MM.1S (cell line): ENCODE data around the gene TUSC7.

ENCODE experiments used
- DNase-seq: peaks from one replicate; pipeline ENCODE4 v3.0.0-alpha.2; 2015
- H2AFZ ChIP-seq: fragments of 300-600 bp; sonication (generic); 2 replicates; pipeline ENCODE4 v1.6.0; 2016; ENCODE audit warnings: antibody characterized with exemption, low read length
- H3F3A ChIP-seq: fragments of 300-600 bp; sonication (generic); 2 replicates; pipeline ENCODE4 v1.6.1; 2016; ENCODE audit warnings: mild to moderate bottlenecking, antibody characterized with exemption, low read length, moderate library complexity, mixed read lengths; ENCODE audit not compliant: insufficient read depth
- H3K27ac ChIP-seq: fragments of 300-600 bp; sonication (generic); 2 replicates; pipeline ENCODE4 v1.5.1; 2016; ENCODE audit warnings: mild to moderate bottlenecking, low read length
- H3K27me3 ChIP-seq: fragments of 300-600 bp; sonication (generic); replicated peaks from 2 replicates; pipeline ENCODE4 v1.6.0; 2016; ENCODE audit warnings: low read length; ENCODE audit not compliant: insufficient read depth
- H3K36me3 ChIP-seq: fragments of 300-600 bp; sonication (generic); replicated peaks from 2 replicates; pipeline ENCODE4 v1.6.1; 2016; ENCODE audit warnings: mild to moderate bottlenecking, low read length, mixed read lengths; ENCODE audit not compliant: insufficient read depth
- H3K4me1 ChIP-seq: fragments of 300-600 bp; sonication (generic); 2 replicates; pipeline ENCODE4 v1.6.1; 2016; ENCODE audit warnings: low read length, mixed read lengths
- H3K4me2 ChIP-seq: fragments of 300-600 bp; sonication (generic); 2 replicates; pipeline ENCODE4 v1.6.0; 2016; ENCODE audit warnings: low read depth, low read length
- H3K4me3 ChIP-seq: fragments of 300-600 bp; sonication (generic); 2 replicates; pipeline ENCODE4 v1.5.1; 2016; ENCODE audit warnings: low read length, mixed read lengths
- H3K79me2 ChIP-seq: fragments of 300-600 bp; sonication (generic); 2 replicates; pipeline ENCODE4 v1.6.1; 2016; ENCODE audit warnings: mixed run types, low read length, mixed read lengths
- H3K9ac ChIP-seq: fragments of 300-600 bp; sonication (generic); 2 replicates; pipeline ENCODE4 v1.6.1; 2016; ENCODE audit warnings: low read length, mixed read lengths
- H3K9me2 ChIP-seq: fragments of 300-600 bp; sonication (generic); replicated peaks from 2 replicates; pipeline ENCODE4 v1.6.1; 2016; ENCODE audit warnings: mild to moderate bottlenecking, low read length, mixed read lengths; ENCODE audit not compliant: insufficient read depth
- H3K9me3 ChIP-seq: fragments of 300-600 bp; sonication (generic); replicated peaks from 2 replicates; pipeline ENCODE4 v1.6.1; 2016; ENCODE audit warnings: mild to moderate bottlenecking, low read length, mixed read lengths; ENCODE audit not compliant: insufficient read depth
- H4K20me1 ChIP-seq: fragments of 300-600 bp; sonication (generic); 2 replicates; pipeline ENCODE4 v1.6.1; 2016; ENCODE audit warnings: mild to moderate bottlenecking, low read length, moderate library complexity, mixed read lengths; ENCODE audit not compliant: insufficient read depth
- EZH2 ChIP-seq: fragments of 300-600 bp; sonication (generic); optimal IDR thresholded peaks from 2 replicates; pipeline ENCODE3; 2017; ENCODE audit warnings: low read depth, mild to moderate bottlenecking, antibody characterized with exemption, low read length, mixed read lengths
- EZH2phosphoT487 ChIP-seq: fragments of 300-600 bp; sonication (generic); IDR thresholded peaks from 2 replicates; pipeline ENCODE4 v1.6.1; 2018; ENCODE audit warnings: antibody characterized with exemption, low read length
- TF ChIP-seq, protein P1 (sequence below): fragments of 300-600 bp; sonication (generic); IDR thresholded peaks from 2 replicates; pipeline ENCODE4 v1.5.1; 2016; ENCODE audit warnings: antibody characterized with exemption, low read length, mixed read lengths

Gene TUSC7

DNA sequence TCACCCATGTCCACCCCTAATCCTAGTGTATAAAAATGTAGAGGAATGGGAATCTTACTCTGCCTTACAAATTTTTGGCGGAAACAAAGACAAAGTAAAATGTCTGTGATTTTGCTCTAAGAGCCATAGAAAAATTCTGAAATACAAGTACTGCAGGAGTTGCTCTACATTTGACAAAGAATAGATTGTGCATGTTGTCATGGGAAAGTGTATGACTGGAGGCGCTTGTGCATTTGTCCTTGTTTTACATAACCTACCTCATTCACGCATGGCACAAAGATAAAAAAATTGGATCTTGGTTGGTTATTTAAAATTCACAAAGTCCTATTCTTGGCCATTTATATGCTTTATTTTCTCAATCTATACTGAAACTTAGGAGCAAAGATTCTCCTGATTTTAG, 2.0 kb upstream of the TUSC7 start:
- Histone ChIP-seq H3F3A (no peaks in the 10 kb centered on the region), H3K27ac (no peak overlapping the region), H3K4me2 (no peak overlapping the region), H3K79me2 (no peaks in the 10 kb centered on the region), H3K36me3 (no peaks in the 10 kb centered on the region), H2AFZ (no peak overlapping the region), H3K9me3 (no peaks in the 10 kb centered on the region), H3K9me2 (no peaks in the 10 kb centered on the region), H3K4me3 (no peak overlapping the region), H3K9ac (no peak overlapping the region), H4K20me1 (no peaks in the 10 kb centered on the region), H3K27me3 (no peaks in the 10 kb centered on the region), H3K4me1 (no peaks in the 10 kb centered on the region)
- TF ChIP-seq EZH2phosphoT487 (no peak), EZH2 (no peak)
- TF ChIP-seq, protein P1, sequence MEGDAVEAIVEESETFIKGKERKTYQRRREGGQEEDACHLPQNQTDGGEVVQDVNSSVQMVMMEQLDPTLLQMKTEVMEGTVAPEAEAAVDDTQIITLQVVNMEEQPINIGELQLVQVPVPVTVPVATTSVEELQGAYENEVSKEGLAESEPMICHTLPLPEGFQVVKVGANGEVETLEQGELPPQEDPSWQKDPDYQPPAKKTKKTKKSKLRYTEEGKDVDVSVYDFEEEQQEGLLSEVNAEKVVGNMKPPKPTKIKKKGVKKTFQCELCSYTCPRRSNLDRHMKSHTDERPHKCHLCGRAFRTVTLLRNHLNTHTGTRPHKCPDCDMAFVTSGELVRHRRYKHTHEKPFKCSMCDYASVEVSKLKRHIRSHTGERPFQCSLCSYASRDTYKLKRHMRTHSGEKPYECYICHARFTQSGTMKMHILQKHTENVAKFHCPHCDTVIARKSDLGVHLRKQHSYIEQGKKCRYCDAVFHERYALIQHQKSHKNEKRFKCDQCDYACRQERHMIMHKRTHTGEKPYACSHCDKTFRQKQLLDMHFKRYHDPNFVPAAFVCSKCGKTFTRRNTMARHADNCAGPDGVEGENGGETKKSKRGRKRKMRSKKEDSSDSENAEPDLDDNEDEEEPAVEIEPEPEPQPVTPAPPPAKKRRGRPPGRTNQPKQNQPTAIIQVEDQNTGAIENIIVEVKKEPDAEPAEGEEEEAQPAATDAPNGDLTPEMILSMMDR, result no peak
- no peak for DNase-seq

DNA sequence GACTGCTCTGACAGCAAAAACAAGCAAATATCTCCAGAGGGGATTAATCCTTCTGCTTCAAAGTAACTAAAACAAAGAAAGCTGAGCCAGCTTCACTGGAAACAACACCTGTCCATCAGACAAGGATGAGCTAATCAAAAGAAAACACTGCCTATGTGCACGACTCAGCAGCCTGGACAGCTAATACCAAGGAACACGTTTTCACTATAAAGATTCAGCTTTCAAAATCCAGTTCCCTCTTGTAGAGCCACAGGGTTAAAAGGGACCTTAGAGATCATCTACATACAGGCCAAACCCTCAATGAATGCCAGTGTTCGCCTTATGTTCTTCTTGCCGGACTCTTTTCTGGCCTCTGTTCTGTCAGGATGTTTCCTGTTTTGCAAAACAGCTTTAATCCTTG, 6.9 kb downstream of the TUSC7 start:
- Histone ChIP-seq H2AFZ (no peak overlapping the region), H3K9ac (no peak overlapping the region), H3K9me2 (no peaks in the 10 kb centered on the region), H3F3A (no peaks in the 10 kb centered on the region), H3K36me3 (no peaks in the 10 kb centered on the region), H3K79me2 (no peaks in the 10 kb centered on the region), H3K4me2 (no peak overlapping the region), H3K9me3 (no peaks in the 10 kb centered on the region), H3K27me3 (no peaks in the 10 kb centered on the region), H3K4me1 (no peaks in the 10 kb centered on the region), H3K27ac (no peak overlapping the region), H3K4me3 (no peak overlapping the region), H4K20me1 (no peaks in the 10 kb centered on the region)
- DNase-seq, result no peak
- TF ChIP-seq EZH2 (no peak), EZH2phosphoT487 (no peak)
- TF ChIP-seq, protein P1, result no peak

DNA sequence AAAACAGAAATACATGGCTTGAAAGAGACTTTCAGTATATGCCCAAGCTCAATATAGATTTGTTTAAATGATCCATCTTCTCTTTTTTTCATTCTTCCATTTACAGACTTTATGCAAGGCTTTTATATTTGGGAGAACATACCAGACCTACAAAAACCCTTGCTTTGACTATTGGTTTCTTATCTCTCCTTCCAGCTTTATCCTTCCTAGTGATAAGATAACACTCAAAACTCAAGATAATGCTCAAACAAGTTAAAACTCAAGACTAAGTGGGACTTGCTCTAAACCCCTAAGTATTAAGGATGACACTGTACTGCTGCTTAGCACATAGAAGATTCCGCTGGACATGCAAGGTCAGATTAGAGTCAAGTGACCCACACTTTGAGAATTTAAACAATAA, 8.0 kb downstream of the TUSC7 start:
- no peak overlapping the region for H2AFZ ChIP-seq
- H3K27ac ChIP-seq, result no peak overlapping the region
- no peak overlapping the region for H3K9ac ChIP-seq
- no peaks in the 10 kb centered on the region for H3K27me3 ChIP-seq
- H3K4me2 ChIP-seq, result no peak overlapping the region
- no peaks in the 10 kb centered on the region for H3K9me2 ChIP-seq
- no peaks in the 10 kb centered on the region for H3K36me3 ChIP-seq
- TF ChIP-seq EZH2phosphoT487, result no peak
- no peak for TF ChIP-seq EZH2
- TF ChIP-seq, protein P1, result no peak
- H3K9me3 ChIP-seq, result no peaks in the 10 kb centered on the region
- H3F3A ChIP-seq, result no peaks in the 10 kb centered on the region
- no peak overlapping the region for H3K4me3 ChIP-seq
- DNase-seq, result no peak
- H3K4me1 ChIP-seq, result no peaks in the 10 kb centered on the region
- H4K20me1 ChIP-seq, result no peaks in the 10 kb centered on the region
- H3K79me2 ChIP-seq, result no peaks in the 10 kb centered on the region

DNA sequence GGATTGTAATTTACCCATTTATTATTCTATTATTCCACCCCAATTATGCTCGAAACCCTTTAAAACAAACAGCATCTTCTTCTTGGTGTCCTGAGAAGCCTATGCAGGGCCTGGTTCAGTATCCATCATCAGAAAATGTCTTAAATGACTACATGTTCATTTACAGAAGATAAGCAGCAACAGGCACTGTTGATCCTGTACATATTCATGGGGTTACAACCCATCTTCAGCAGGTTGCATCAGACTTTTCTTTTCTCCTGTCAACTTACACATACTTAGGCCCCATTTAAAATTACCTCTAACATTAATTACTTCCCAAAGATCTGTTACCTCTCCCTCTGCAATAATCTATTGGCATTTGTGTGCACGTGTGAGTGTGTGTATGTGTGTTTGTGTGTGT, 18.9 kb downstream of the TUSC7 start:
- H3K9me3 ChIP-seq, result no peaks in the 10 kb centered on the region
- no peak overlapping the region for H3K4me3 ChIP-seq

More for the DNA sequence above, 18.9 kb downstream of the TUSC7 start:
- TF ChIP-seq, protein P1, result no peak
- TF ChIP-seq EZH2phosphoT487 (no peak), EZH2 (no peak)
- H3K4me2 ChIP-seq, result no peak overlapping the region
- no peaks in the 10 kb centered on the region for H3K36me3 ChIP-seq
- no peak overlapping the region for H3K9ac ChIP-seq
- no peaks in the 10 kb centered on the region for H4K20me1 ChIP-seq
- no peak overlapping the region for H2AFZ ChIP-seq
- no peak overlapping the region for H3K27ac ChIP-seq
- no peaks in the 10 kb centered on the region for H3K4me1 ChIP-seq
- no peaks in the 10 kb centered on the region for H3F3A ChIP-seq
- H3K9me2 ChIP-seq, result no peaks in the 10 kb centered on the region
- DNase-seq, result no peak
- H3K27me3 ChIP-seq, result no peaks in the 10 kb centered on the region
- no peaks in the 10 kb centered on the region for H3K79me2 ChIP-seq
